ENCODE results near the gene SLC17A9.

DNA sequence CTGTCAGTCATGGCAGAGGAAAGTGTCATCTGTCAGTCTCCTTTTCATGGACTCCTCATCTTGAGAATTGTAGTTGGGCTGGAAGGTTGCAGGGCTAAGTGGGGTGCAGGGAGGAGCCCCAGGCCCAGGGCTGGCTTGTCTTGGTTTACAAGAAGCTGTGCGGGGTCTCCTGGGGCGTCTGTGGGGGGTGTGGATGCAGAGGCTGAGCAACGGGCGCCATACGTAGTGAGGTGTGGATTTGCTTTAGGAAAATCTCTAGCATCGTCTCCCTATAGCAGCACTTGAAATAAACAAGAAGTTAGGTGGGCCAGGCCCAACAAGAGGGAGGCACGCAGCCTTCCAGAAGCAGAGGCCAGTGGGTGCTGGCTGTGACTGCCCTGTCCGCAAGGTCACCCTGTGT lies 1.8 kb upstream of the SLC17A9 start:
- TF ChIP-seq ZNF274 (IDR thresholded peaks at IDR 0.05; ENCODE audit: low read depth, low read length) (no peak), YY1 (IDR thresholded peaks at IDR 0.05; ENCODE audit: insufficient read depth, insufficient read length) (no peak)

Data from NT2/D1 (cell line).